KOPT-K1 (cell line): ENCODE measurements around the gene CYP27C1.

Experiments
- H3K27ac ChIP-seq: fragments of 200-600 bp; sonication (generic); 2 replicates; pipeline ENCODE4 v1.5.1; 2016; ENCODE audit warnings: antibody characterized with exemption, mild to moderate bottlenecking, low read depth, low read length; ENCODE audit not compliant: poor library complexity, severe bottlenecking
- H3K36me3 ChIP-seq: fragments of 200-600 bp; sonication (generic); 2 replicates; pipeline ENCODE4 v1.5.1; 2017; ENCODE audit warnings: antibody characterized with exemption, mild to moderate bottlenecking, low read length, moderate library complexity; ENCODE audit not compliant: insufficient read depth
- H3K9me3 ChIP-seq: fragments of 200-600 bp; sonication (generic); 2 replicates; pipeline ENCODE4 v1.5.1; 2017; ENCODE audit warnings: antibody characterized with exemption, low read length, mild to moderate bottlenecking; ENCODE audit not compliant: insufficient read depth, poor library complexity, severe bottlenecking

Gene CYP27C1

GRCh38 chr2:127205218-127206125 lies 14.6 kb downstream of the CYP27C1 start:
- H3K27ac ChIP-seq: no peak overlapping the region
- H3K36me3 ChIP-seq: no peaks in the 10 kb centered on the region
- H3K9me3 ChIP-seq: no peaks in the 10 kb centered on the region

DNA sequence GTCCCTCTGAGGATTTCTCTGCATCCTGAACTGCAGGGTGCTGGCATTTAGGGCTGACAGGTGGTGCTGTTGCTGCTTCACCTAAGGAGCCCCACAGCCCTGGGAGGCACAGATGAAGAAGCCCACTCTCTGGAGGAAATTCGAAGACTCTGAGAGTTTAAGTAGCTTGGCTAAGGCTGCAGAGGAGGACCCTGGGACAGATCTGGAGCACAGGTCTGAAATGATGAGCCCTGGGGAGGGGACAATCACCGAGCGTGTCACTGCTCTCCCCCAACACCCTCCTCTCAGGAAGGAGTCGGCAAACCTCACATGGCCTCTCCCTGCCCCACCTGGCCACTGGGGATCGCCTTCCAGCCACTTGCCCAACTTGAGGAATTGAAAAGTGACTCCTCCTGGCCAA lies 18.6 kb downstream of the CYP27C1 start:
- H3K27ac ChIP-seq: no peak overlapping the region
- H3K9me3 ChIP-seq: no peaks in the 10 kb centered on the region
- H3K36me3 ChIP-seq: no peaks in the 10 kb centered on the region

DNA sequence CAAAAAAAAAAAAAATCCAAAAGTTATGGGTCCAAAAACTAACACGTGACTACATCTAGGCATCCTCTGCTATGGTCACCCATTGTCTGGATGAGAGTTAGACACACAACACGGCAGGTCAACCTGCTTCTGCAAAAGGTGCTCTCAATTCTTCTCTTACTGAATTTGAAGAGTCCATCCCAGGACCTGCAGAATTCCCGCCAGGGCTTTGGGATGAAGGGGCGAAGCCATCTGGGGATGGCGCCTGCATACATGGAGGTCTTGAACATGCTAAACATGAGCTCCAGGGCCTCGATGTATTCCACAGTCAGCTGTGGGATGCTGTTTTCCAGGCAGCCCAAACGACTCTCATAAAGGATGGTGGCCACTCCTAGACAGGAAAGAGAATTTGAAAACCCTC lies 19.1 kb downstream of the CYP27C1 start:
- H3K9me3 ChIP-seq: no peaks in the 10 kb centered on the region

DNA sequence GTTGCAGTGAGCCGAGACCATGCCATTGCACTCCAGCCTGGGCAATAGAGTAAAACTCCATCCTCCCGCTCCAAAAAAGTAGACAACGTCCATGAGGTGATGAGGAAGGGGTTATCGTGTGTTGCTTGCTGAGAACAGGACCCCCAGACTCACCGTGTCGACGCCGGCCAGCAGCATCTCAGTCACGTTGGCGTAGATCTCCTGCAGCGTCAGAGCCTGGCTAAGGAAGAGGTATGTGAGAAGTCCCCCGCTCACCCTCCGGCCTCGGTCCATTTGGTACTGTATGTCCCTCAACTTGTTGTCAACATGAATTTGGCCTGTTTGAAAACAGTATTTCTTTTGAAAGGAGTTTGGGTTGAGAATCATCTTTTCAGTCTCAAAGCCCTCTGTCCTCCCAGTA lies 20.9 kb downstream of the CYP27C1 start:
- no peak overlapping the region for H3K27ac ChIP-seq
- no peaks in the 10 kb centered on the region for H3K9me3 ChIP-seq
- no peaks in the 10 kb centered on the region for H3K36me3 ChIP-seq

More for the DNA sequence above, 19.1 kb downstream of the CYP27C1 start:
- Histone ChIP-seq H3K27ac (no peak overlapping the region), H3K36me3 (no peaks in the 10 kb centered on the region)

DNA sequence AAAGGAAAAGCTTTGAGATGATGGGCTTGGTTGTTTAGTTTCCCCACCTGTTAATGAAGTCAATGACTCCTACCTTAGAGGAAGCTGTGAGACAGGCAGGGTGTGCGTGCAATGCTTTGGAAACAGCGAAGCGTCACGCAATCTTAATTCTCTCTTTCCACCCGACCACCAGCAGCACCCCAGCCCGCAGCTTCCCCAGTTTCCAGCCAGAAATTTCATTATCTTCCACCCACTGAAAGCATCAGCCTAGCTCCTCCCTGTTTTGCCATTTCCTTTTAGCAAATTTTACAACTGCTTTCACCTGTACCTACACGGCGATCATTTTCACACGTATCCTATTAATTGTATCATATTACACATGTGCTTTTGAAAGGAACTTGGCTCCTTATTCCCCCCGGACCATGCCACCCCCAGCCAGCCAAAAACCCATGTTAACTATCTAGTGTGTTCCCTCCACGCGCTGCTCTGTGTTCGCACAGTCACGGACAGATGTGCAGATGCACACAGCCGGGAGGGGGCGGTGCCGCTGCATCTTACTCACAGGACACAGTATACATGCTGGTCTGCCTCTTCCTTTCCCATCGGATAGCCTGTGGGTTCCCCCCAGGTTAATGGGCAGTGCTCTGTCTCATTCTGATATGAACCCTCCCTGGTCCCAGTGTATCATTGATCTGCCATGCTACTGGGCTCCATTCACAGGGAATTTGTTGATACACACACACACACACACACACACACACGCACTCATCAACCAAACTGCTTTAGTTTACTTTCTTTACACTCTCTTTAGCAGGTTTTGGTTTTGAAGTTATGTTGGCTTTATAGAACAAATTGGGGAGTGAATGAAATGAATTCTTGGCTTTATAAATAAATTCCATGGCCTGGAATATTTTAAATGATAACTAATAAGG lies 22.4 kb downstream of the CYP27C1 start:
- Histone ChIP-seq H3K27ac (no peak overlapping the region), H3K9me3 (no peaks in the 10 kb centered on the region), H3K36me3 (no peaks in the 10 kb centered on the region)

GRCh38 chr2:127196998-127197397 lies 23.1 kb downstream of the CYP27C1 start:
- Histone ChIP-seq H3K36me3 (no peaks in the 10 kb centered on the region), H3K27ac (no peak overlapping the region), H3K9me3 (no peaks in the 10 kb centered on the region)

GRCh38 chr2:127196549-127196948 lies 23.6 kb downstream of the CYP27C1 start:
- Histone ChIP-seq H3K27ac (no peak overlapping the region), H3K36me3 (no peaks in the 10 kb centered on the region)

GRCh38 chr2:127195140-127196074 lies 24.7 kb downstream of the CYP27C1 start:
- H3K27ac ChIP-seq: no peak overlapping the region
- no peaks in the 10 kb centered on the region for H3K36me3 ChIP-seq
- H3K9me3 ChIP-seq: no peaks in the 10 kb centered on the region

More at GRCh38 chr2:127196549-127196948, 23.6 kb downstream of the CYP27C1 start:
- H3K9me3 ChIP-seq: no peaks in the 10 kb centered on the region

- Histone ChIP-seq H3K9me3 (peaks cover 5% of the 10 kb centered on the region), H3K27ac (no peak overlapping the region), H3K36me3 (no peaks in the 10 kb centered on the region)
These were observed 25.7 kb downstream of the CYP27C1 start for GRCh38 chr2:127194447-127194846.

DNA sequence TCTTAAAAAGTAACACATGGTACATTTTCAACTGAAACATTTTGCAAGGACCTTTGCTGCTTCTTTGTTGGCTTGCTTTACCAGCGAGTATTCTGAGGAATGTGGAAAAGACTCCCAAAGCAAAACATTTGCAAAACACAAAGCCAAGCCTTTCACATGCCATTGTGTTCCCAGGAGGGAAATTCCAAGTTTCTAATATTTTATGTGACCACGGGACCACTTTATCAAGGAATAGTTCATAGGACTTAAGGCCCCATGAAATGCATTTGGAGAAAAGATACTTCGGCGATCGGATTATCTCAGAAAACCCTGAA lies 26.2 kb downstream of the CYP27C1 start:
- Histone ChIP-seq H3K27ac (no peak overlapping the region), H3K9me3 (peaks cover 5% of the 10 kb centered on the region), H3K36me3 (no peaks in the 10 kb centered on the region)

DNA sequence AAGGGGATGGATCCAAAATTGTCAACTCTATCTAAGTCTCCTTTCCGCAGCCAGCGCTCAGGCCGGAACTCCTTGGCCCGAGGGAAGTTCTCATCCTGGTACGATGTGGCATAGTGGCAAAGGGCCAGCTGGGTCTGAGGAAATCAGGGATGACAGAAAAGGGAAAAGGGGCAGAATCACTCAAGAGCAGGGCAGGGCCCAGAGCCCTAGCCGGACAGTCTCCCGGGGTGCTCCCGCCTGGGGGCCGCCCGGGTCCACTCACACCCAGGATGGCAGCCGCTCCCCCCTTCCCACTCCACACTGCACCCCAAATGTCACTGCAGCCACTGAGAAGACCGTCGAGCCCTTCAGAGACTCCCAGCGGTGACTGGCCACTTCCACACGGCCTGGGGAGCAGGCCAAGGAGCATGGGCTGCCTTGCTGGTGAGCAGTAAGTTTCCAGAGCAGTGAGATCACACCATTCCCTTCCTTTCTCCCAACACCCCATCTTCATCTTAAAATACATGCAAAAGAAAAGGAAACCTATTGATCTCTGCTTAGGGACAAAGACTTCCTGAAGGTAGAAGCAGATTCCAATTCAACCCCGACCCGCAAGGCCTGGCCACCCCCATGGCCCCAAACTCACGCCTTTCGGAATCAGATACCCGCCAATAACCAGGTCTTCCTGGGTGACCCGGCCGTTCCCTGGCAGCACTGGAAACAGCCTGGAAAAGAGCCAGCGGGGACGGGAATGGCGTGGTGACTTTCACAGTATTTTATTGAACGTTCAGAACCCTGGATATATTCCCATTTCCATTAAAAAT lies 26.7 kb downstream of the CYP27C1 start:
- no peaks in the 10 kb centered on the region for H3K36me3 ChIP-seq
- H3K27ac ChIP-seq: no peak overlapping the region
- peaks cover 5% of the 10 kb centered on the region for H3K9me3 ChIP-seq

DNA sequence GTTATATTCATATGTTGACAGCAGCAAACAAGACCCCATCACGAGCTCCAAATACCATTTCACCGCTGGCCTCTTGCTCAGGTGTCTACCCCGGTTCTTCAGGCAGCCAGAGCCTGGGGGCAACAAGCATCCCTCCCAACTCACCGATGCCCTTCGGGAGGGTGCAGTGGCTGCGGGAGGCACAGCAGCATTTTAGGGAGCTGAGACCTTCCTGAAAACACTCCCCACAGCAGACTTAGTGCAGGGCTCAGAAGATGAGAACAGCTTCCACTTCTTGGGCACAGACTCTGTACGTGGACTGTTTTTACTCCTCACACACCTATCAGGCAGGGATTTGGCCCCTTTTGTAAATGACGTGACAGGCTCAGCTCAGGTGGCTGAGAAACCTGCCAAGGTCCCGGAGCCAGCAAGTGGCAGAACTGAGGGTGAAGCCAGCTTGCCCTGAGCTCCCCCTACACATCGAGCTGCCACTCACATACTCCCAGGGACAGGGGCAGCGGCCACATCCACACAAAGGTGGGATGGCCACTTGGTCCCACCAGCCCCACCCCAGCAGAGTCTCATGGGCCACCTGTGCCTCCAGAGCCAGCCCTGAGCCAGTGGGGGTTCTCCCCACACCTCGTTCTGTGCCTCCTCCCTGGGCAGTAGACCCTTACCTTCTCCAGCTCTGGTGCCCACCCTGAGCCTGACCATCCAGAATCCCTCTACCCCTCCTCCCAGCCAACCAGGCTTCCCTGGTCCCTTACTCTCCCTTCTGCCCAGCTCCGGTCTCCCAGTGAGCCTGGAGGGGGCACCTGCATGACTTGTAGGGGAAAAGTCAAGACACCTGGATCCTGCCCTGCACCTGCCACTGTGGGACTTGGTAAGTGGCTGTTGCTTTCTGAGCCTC lies 28.5 kb downstream of the CYP27C1 start:
- Histone ChIP-seq H3K36me3 (no peaks in the 10 kb centered on the region), H3K9me3 (peaks cover 5% of the 10 kb centered on the region), H3K27ac (no peak overlapping the region)

DNA sequence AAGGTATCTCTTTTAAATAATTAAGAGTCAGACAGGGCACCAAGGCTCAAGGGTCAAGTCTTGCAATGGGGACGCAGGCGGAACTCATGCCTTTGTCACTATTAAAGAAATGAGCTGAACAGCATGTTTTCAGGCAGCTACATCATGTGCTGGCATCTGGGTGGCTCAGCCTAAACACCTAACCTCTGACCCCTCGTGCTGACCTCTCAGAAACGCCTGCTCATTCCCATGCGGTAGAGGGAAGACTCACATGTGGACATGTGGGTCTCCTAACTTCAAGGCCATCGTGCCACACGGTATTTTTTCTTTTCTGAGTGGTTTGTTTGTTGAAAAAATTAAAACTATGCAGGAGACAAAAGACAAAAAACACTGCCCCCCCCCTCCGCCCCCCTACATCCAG lies 31.3 kb downstream of the CYP27C1 start:
- no peaks in the 10 kb centered on the region for H3K36me3 ChIP-seq
- H3K27ac ChIP-seq: no peak overlapping the region
- H3K9me3 ChIP-seq: peaks cover 5% of the 10 kb centered on the region
